H1 (cell line): ENCODE measurements around the gene SH3RF3. TPM values are rescaled to one million over a fixed set of nuclear protein-coding genes. Genes with fewer than 3 reads are reported as not detected.

Experiments
- ASH2L ChIP-seq: fragments of 200-600, 300-600 bp; sonication (generic); IDR thresholded peaks from one replicate; pipeline ENCODE4 v1.7.1; 2017; ENCODE audit warnings: low read length
- ATF2 ChIP-seq: IDR thresholded peaks from 2 replicates; pipeline ENCODE4 v1.6.1; 2012; ENCODE audit warnings: low read length, inconsistent platforms
- JUND ChIP-seq: IDR thresholded peaks from 2 replicates; pipeline ENCODE4 v1.6.1; 2011; ENCODE audit warnings: mild to moderate bottlenecking, improper control_type of control experiment, low read length
- NANOG ChIP-seq: IDR thresholded peaks from 2 replicates; pipeline ENCODE4 v1.6.1; 2011; ENCODE audit warnings: low read length, low read depth, mild to moderate bottlenecking, inconsistent platforms; ENCODE audit not compliant: insufficient read depth, poor library complexity, severe bottlenecking
- USF2 ChIP-seq: IDR thresholded peaks from 2 replicates; pipeline ENCODE4 v1.6.1; 2011; ENCODE audit warnings: low read length, improper control_type of control experiment
- polyA plus RNA-seq, 7 experiments: library from polyadenylated mRNA; depleted of rRNA in 3 of 7; stranded (reverse) in 5 of 7; unstranded in 2 of 7; fragments of >200 nt in 5 of 7; fragments of 200-250 nt in 2 of 7; gene quantifications; 1 replicate in 5 of 7; 2 replicates in 1 of 7; 4 replicates in 1 of 7; pipeline versions ENCODE4 v1.2.1 to v1.2.3, GENCODE V29; 2011 to 2013; ENCODE audit warnings: missing spikeins in 2 of 7, mixed read lengths in 2 of 7
- total RNA-seq: library from RNA; stranded (reverse); fragmentation: NEBNext Ultra II Directional; extraction: Animal tissue kit (Norgen Biotek cat#: 25700); gene quantifications from 2 replicates; pipeline ENCODE4 v1.2.1, GENCODE V29; 2021

The SH3RF3 gene
- total and polyA plus RNA-seq, 2 of the 8 experiments (the other 6 are each of a cell fraction or from before 2014, with no cell fraction given) = 0.11 to 0.65 TPM

- TF ChIP-seq NANOG (no peak), ATF2 (no peak), USF2 (no peak), JUND (no peak), ASH2L (no peak)
Observed at GRCh38 chr2:109166811-109167210, 37.8 kb downstream of the SH3RF3 start (continued).
